ENCODE data around the gene RAB26.

RAB26 gene

DNA sequence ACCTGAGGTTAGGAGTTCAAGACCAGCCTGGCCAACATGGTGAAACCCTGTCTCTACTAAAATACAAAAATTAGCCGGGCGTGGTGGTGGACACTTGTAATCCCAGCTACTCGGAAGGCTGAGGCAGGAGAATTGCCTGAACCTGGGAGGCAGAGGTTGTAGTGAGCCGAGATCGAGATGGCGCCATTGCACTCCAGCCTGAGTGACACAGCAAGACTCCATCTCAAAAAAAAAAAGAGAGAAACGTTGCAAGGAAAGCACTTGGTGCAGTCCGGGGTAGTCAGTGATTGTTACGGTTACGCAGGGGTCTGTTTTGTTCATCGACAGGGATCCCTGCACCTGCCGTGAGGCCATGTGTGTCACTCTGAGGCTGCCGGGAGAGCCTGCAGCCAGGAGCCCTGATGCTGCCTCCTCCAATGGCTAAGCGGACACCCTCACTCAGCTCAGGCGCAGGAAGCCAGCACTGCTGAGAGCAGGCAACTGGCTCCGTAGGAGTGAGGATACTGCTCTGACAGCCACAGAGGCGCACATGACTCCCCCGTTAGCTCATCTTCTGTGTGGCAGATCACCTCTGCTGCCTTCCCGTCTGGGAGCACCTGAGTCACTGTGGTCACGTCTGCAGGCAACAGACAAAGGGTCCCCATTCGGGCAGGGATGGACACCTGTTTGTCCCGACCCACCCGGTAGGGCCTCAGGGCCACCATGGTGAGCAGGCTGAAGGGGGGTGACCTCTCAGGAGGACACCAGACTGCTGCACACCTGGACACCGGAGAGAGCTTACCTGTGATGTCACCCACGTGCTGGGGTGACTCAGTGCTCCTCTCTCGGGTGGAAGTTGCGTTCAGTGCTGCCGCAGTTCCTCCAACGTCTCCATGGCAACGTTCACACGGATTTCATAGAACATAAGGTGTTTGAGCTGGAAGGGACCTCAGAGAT lies 5.2 kb upstream of the RAB26 start:
- no peak for DNase-seq (ENCODE audit: low read depth)

DNA sequence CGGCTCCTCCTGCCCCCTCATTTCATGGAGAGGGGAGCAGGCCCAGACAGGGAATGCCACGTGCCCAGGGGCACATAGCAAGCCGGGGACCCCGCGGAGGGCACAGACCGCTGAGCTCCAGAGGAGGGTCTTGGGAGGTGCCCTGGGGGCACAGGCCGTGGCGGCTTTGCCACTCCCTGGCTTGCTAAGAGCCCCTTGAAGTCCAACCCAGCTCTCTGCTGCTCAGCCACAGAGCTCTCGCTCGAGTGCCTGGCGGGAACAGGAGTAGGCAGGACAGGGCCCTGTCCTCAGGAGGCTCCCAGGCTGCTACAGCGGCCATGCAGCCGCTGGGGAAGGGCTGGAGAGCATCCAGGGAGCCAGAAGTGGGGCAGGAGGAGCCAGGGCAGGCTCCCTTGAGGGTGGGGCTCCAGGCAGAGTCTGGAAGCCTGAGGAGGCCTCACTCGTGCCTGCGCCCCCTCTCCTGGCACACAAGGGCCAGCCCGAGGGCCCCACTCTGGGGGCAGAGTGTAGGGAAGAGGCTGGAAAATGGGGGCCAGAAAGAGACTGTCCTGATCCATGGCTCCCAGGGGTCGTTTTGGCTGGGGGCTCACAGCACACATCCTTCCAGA lies 4.4 kb upstream of the RAB26 start:
- no peak for DNase-seq (ENCODE audit: low read depth)

GRCh38 chr16:2145843-2146242 lies 2.6 kb upstream of the RAB26 start:
- DNase-seq (ENCODE audit: low read depth), result no peak

- DNase-seq (ENCODE audit: low read depth), result no peak
These were observed 1.0 kb upstream of the RAB26 start for GRCh38 chr16:2147378-2147777.

DNA sequence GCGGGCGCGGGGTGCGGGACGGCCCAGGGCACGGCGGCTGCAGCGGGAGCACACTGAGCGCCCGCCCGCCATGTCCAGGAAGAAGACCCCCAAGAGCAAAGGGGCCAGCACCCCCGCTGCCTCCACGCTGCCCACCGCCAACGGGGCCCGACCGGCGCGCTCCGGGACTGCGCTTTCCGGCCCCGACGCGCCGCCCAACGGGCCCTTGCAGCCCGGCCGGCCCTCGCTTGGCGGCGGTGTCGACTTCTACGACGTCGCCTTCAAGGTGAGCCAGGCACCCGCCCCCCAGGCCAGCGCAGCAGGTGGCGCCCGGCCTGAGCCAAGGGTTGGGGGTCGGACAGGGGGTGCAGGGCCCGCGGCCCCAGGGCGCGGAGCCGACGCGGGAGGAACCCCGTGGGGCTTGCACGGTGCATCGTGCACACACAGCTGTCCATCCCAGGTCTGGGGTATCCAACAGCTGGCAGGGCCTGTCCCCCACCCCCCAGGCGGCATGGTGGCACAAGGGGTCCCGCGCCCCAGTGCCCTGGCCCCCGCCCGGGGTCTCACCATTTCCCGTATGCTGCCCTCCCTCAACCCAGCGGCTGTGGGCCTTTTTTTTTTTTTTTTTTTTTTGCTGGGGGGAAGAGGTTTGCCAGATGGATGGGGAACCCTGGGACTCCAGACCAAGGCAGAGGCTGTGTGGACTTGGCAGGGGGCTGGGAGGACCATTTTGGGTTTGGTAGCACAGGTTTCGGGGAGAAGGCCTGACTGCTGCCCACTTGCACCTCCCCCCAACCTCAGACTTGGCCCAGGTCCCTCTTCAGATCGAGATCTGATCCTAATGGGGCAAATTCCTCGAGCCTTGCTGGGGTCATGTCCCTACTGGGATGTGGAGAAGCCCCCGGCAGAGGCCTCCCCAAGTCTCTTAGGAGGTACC lies 547 bp downstream of the RAB26 start:
- no peak for DNase-seq (ENCODE audit: low read depth)

DNA sequence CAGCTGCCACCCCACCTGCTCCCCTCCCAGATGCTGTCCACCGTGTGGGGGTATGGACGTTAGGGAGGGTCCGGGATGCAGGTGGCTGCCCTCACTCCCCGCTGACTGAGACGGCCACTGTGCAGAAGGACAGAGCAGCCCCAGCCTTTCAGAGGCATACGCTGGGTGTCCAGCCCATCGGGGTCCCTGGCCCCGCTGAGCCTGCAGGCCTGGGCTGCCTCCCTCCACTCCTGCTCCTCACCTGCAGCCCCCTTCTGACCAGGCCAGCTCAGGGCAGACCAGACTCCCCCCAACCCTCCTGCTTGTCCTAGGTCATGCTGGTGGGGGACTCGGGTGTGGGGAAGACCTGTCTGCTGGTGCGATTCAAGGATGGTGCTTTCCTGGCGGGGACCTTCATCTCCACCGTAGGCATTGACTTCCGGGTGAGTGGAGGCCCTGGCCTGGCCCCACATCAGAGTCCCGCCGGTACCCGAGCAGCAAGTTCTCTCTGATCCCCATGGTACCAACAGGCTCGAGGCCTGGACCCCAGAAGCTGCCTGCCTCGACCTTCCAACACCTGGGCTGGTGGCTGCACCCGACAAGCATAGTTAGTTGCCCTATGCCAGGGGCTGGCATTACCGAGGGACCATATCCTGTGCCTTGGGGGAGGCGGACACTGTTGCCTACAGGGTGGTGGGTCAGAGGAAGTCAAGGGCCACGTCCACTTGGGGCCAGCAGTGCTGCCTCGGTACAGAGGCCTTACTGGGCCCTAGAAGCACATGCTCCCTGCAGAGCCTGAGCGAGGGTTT lies 1.4 kb downstream of the RAB26 start:
- DNase-seq (ENCODE audit: low read depth), result no peak

GRCh38 chr16:2150418-2151187 lies 2.2 kb downstream of the RAB26 start:
- no peak for DNase-seq (ENCODE audit: low read depth)

DNA sequence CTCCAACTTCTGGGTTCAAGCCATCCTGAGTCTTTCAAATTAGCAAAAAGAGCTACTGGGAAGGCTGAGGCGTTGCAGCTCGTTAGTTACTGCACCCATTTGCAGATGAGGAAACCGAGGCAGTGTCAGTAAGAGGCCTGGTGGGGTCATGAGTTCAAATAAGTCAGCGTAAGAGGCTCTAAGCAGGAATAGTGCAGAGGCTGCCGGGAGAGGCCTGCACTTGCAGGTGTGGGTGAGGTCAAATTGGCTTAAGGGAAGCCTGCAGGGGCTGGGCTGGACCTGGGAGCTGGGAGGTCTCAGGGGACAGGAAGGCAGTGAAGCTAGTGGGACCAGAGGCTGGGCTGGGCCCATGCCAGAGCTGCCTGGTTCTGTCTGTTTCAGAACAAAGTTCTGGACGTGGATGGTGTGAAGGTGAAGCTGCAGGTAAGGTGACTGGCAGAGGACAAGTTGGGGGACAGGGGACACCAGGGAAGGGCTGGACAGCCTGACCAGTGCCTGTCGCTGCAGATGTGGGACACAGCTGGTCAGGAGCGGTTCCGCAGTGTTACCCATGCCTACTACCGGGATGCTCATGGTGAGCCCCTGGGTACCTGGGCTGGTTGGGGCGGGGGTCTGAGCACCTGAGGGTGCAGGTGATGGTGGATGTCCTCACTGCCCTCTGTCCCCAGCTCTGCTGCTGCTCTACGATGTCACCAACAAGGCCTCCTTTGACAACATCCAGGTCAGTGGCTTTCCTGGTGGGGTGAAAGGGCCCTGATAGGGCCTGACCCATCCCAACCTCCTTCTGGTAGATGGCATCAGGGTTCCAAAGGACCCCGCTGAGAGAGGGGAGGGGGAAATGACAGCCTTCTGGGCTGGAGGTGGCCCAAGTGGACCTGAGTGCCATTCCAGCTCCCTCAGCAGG lies 3.0 kb downstream of the RAB26 start:
- no peak for DNase-seq (ENCODE audit: low read depth)

DNA sequence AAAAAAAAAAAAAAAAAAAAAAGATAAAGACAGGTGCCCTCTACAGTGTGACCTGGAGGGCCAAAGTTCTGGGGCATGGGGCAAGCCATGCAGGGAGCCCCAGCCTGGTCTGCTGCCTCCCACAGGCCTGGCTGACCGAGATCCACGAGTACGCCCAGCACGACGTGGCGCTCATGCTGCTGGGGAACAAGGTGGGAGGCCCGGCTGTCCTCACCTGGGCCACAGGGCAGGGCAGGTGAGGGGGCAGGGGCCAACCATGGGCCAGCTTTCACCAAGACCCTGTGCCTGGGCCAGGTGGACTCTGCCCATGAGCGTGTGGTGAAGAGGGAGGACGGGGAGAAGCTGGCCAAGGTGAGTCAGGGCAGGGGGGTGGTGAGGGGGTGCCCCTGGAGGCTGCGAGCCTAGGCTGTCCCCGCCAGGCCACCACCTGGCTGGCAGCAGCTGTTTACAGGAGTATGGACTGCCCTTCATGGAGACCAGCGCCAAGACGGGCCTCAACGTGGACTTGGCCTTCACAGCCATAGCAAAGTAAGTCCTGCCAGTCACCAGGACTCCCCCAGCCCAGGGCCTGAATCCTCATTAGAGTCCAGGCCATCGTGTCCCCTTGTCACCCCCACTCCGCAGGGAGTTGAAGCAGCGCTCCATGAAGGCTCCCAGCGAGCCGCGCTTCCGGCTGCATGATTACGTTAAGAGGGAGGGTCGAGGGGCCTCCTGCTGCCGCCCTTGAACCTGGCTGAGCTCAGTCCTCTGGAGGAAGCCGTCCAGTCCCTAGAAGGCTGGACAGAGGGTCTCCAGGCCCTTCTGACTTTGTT lies 4.5 kb downstream of the RAB26 start:
- DNase-seq (ENCODE audit: low read depth), result no peak

DNA sequence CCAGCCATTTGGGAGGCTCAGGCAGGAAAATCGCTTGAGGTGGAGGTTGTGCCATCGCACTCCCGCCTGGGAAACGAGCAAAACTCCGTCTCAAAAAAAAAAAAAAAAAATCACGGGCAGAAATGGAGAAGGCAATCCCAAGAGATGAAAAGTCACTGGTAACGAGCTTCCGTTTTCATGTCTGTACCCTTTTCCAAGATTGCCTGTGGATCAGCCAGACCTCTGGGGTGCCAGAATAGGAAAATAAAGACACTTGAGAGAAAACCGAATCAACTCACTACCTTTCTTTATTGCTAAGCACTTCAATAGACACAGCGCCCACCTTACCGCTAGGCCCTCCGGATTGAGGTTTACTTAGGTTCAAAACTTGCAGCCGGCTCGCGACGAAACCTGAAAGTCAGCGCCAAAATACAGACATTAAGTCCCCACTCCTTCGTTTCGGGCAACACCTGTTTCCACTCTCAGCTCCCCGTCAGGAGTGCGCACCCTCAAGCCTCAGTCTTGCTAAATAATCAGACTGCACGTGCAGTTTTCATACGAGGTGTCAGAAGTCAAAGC lies 6.2 kb downstream of the RAB26 start:
- no peak for DNase-seq (ENCODE audit: low read depth)

- peak; percentile 93 for DNase-seq (ENCODE audit: low read depth)
These were observed 6.9 kb downstream of the RAB26 start, which contains the start of gene TRAF7 for GRCh38 chr16:2155091-2155950. TRAF7 (plus strand) TSS chr16:2155782; CDS start chr16:2163921, 8,139 bp downstream.

GRCh38 chr16:2155977-2156848 lies 7.8 kb downstream of the RAB26 start:
- DNase-seq (ENCODE audit: low read depth), result no peak

DNA sequence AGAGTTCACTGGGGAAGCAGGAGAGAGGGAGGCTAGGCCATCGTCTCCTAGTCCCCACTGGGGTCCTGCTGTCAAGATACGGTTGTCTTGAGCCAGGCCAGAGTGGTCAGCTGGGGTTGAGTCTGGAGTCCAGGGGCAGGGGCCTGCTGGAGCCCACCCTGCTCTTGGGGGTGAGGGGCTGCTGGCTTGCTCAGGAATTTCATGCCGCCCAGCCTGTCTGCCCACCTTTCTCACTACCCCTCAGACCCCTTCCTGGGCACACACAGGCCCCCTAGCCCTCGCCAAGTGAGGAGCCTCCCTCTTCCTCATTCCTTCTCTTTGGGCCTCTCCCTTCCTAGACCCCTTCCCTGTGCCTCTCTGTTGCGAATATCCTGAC lies 8.4 kb downstream of the RAB26 start:
- DNase-seq (ENCODE audit: low read depth), result no peak

DNA sequence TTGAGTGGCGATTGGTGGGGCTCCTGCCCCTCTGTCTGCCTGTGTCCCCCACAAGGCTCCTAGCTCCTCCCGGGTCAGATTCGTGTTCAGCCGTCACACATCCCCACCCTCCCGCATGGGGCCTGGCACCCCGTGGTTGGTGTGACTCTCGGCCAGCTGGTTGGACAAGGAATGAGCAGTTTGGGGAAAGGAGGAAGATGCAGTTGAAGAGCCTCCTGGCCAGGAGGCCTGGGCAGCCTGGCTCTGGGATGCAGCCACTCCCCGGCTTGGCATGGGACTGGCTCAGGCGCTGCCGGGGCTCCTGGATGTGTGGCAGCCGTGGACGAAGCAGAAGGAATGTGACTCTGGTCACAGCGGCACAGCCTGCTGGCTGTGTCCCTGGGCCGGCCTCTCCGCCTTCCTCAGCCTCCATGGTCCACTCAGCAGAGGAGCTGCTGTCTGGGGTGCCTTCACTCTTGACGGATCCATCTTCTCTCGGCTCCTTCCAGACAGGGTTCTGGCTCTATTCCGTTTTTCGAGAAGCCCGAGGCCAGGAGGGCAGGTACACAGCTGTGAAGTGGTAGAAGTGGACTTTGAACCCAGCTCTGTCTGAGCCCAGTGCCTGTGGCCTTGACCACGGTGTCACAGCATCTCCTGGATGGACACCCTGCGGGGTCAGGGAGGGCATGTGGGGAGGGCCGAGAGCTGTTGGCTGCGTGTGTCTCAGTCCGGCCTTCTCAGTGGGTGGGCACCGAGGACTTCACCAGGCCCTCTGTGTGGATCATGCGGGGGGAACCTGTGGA lies 9.2 kb downstream of the RAB26 start:
- DNase-seq (ENCODE audit: low read depth), result no peak

DNA sequence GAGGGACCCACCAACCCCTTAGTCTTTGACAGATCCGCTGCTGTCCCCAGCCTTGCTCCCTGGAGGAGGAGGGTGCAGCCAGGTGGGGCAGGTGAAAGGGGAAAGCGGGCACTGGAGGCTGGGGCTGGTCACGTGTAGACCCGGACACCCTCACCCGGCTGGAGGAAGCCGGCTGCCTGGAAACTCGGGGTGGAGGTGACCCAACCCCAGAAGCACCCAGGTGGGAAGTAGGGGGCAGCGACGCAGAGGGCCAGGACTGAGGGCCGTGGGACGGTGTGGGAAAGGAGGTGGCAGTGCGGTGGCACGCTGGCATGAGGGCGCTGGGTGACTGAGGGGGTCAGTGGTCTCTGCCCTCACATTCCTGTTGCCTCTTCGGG lies 9.8 kb downstream of the RAB26 start:
- no peak for DNase-seq (ENCODE audit: low read depth)

All from stimulated activated CD8-positive, alpha-beta memory T cell treated with anti-CD3 and anti-CD28 coated beads, Interleukin-12 subunit alpha, Interleukin-12 subunit beta, amount 100 ng/mL, for 1 hour (primary cell).